Raji (cell line): ENCODE data around the gene ANKRD7.
A peak's percentile ranks its signal among the peaks of the same experiment; 100 is the strongest.

Experiments used
- POLR2A ChIP-seq: IDR thresholded peaks from 2 replicates; pipeline ENCODE4 v1.6.1; 2011; ENCODE audit warnings: low read depth, low read length, control low read depth; ENCODE audit not compliant: insufficient read depth

The ANKRD7 gene

DNA sequence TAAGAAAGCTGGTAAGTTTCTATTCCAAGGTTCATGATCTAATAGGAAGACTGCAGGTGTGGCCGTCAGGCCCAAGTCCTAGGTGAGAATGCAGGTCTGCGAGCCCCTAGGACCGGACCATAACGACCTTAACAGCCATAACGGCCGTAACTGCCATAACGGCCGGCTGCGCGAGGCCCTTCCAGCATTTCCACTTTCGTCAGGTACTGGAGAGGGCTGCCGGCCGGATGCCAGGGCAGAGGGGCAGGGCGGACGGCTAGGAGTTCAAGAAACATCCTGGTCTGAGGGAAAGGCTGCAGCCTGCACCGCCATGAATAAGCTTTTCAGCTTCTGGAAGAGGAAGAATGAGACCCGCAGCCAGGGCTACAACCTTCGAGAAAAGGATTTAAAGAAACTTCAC is at the start of gene ANKRD7:
Gene ANKRD7 (plus strand): TSS at position 184 of the 400 bp plus-strand sequence. CDS start 127 bp downstream, at position 311.
- TF ChIP-seq POLR2A: no peak

- TF ChIP-seq POLR2A: no peak
These were observed 48.8 kb upstream of the ANKRD7 start for GRCh38 chr7:118175740-118176139.

- no peak for TF ChIP-seq POLR2A
These were observed 45.3 kb upstream of the ANKRD7 start for GRCh38 chr7:118179191-118179590.

DNA sequence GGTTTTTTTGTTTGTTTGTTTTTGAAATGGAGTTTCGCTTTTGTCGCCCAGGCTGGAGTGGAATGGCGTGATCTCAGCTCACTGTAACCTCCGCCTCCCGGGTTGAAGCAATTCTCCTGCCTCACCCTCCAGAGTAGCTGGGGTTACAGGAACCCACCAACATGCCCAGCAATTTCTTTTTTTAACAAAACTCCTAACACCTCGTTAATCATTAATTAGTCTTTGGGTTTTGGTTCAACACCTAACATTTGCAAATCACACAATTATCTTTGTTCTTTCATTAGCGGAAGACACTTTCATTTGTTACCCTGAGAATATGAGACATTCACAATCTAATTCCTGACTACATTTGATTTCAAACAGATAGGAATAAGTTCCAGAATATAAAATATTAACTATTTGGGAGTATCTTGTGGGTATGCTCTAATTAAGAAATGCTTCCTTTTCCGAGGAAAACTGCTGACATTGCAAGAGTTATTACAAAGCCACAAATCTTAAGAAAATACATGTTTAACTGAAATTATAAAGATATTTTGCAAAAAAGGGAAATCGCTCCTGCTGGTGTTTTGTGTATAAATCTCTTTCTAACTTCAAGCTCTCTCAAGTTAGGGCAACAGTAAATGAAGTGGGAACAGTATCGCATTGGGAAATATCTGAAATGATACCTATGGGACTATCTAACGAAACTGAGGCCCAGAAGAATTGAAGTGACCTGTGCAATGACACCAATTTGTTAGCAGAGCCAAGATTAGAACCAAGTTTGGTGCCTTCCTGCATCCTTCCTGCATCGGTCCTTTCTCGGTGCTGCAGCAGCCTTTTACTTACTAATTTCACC is 41.7 kb upstream of the ANKRD7 start:
- TF ChIP-seq POLR2A: no peak

- TF ChIP-seq POLR2A: no peak
These were observed 41.1 kb upstream of the ANKRD7 start for GRCh38 chr7:118183428-118183785.

DNA sequence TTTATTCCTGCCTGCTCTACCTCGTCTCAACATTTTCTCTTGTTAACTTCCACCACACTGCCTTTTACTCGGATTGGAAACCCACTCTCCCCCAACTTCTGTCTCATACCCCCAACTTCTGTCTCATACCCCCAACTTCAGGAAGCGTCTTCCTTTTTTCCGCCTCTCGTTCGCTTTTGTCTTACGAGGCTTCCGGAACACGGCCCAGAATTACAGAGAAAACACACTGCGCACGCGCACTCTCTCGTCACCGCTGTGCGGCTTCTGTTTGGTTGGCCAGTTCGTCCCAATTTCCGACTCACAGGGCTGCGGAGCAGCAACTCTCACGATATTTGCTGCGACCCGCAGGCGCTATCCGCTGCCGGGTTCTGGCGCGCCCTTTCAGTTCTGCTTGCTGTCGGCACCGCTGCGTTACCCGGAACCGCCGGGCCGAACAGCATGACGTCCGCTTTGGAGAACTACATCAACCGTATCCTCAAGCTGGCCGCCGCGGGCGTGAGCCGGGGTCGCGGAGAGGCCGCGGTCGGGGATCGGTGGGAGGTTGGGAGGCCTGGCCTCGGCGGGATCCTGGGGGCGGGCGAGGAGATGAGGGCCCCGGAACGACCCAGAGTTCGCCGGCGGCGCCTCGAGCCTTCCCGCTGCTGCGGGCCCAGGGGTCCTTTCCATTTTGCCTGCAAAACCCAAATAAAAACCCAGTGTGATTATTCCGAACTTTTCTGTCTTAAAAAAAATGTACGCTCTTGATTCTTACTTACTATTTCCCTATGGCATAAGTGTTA is 40.5 kb upstream of the ANKRD7 start, which contains the start of gene LSM8:
Gene LSM8 (plus strand): TSS at position 379 of the 779 bp plus-strand sequence. CDS start 60 bp downstream, at position 439.
- TF ChIP-seq POLR2A: peak; percentile 80

DNA sequence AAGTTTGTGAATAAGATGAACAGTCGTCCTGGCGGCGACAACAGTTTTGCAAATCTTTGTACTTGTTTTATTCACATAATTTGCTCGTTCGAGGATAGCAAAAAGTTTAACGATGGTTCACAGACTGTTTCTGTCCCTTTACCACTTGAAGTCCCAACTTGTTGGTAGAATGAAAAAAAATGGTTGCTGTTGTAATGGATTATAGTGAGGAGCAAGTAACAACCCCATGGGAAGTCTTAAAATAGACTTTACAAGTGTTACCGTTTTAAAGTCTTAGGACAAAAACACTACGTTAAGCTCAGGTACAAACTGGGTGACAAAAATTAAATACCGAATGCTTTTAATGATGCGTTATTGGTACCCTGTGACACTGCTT is 40.0 kb upstream of the ANKRD7 start:
- no peak for TF ChIP-seq POLR2A

- TF ChIP-seq POLR2A: no peak
These were observed 39.2 kb upstream of the ANKRD7 start for GRCh38 chr7:118185163-118185860.

DNA sequence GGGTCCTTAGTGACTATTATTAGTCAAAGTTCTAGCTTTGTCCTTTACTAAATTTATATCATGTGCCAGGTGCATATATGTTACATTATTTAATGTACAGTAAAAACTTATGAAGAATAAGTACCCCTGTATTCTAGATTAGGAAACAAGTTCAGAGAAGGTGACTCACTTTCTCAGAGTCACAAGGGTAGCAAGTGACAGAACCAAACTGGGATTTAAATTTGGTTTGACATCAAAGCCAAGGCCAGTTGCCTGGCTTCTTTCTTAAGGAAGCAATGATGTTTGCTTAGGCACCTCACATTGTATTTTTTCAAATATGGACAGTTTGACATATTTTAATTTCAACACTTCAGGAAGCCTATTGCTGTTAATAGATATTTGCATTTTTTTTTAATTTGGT is 38.0 kb upstream of the ANKRD7 start:
- no peak for TF ChIP-seq POLR2A

GRCh38 chr7:118194571-118194970 is 29.9 kb upstream of the ANKRD7 start:
- TF ChIP-seq POLR2A: no peak

- no peak for TF ChIP-seq POLR2A
These were observed 28.5 kb upstream of the ANKRD7 start for GRCh38 chr7:118195837-118196474.

- no peak for TF ChIP-seq POLR2A
These were observed 22.4 kb upstream of the ANKRD7 start for GRCh38 chr7:118202061-118202460.

DNA sequence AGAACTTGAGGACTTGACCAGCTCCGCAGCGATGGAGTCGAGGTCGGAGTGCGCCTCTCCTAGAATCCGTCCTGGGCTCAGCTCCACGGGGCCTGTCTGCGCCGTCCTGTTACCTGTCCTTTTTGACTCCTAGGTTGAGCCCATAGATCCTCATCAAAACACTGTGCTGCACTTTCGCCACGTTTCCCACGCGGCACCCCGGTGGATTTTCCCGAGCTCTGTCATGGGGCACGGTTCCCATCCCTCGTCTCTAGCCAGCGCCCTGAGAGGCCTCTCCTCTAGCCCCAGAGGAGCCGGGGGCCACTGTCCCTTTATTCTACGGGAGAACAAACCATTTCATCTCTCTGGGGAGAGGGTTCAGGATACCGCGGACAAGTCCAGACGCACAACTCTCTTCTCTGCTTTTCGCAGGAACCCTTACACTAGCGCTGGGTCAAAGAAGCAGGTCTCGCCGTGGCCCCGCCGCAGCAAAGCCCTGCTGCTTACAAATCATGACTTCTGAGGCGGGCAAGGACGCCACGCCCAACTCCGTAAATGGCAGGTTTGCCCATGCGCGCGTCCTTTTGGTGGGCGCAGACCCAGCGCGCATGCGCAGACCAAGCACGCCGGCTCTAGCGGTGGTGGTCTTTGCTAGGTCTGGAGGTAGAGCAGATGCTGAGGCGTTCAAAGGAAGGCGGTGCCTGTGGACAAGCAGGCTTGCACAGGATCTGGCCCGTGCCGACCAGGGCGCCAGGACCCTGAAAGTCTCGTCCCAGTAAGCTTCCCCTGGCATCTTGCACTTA is 10.3 kb upstream of the ANKRD7 start:
- peak; percentile 79 for TF ChIP-seq POLR2A

GRCh38 chr7:118214833-118215182 is 9.7 kb upstream of the ANKRD7 start:
- no peak for TF ChIP-seq POLR2A

DNA sequence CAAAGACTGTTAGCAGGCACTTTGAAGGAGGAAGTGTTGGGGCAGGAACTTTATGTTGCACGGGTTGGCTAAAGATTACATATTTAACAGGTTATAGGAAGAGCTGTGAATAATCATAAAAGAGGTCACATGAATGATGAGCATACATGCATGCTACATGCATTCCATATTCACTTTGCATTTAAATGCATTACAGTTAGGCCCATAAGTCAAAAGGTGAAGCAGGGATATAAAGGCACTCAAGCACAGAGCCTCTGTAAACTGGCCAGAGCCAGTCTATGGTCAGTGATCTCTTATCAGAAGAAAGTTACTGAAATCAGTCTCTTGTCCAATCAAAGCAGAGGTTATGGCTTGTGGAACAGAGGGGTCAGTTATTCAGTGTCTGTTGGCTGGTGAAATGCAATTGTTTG is 7.3 kb upstream of the ANKRD7 start:
- no peak for TF ChIP-seq POLR2A
